M059J (cell line): ENCODE data around the gene BMAL2. TPM values are rescaled to one million over a fixed set of nuclear protein-coding genes. Genes with fewer than 3 reads are reported as not detected.
A peak's percentile ranks its signal among the peaks of the same experiment; 100 is the strongest.

Source experiments
- DNase-seq: peaks from one replicate; pipeline ENCODE4 v3.0.0-alpha.2; 2012; ENCODE audit warnings: low read depth
- total RNA-seq: library from RNA; depleted of rRNA; stranded (reverse); fragments of >200 nt; shearing (Covaris generic); gene quantifications from 2 replicates; pipeline ENCODE4 v1.2.3, GENCODE V29; 2014; rRNA removed

Gene BMAL2
- total RNA-seq, 1 experiment from 2014 or later = 36.0 TPM

DNA sequence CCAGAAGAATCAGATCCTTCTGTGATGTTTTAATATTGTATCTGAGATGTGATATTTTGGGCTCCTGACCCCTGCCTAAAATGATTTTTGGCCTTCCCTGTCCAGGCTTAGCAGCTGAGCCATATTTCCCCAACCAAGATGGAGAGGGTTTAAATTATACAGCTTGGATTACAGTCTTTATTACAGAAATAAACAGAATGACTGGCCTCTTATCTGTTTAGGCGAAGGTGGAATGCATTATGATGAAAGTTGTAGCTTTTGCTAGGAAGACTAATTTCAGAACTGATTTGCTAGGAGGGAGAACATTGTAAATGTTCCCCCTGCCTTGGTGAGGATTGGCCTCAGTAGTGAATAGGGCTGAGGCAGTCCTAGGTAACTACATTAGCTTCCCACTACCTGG is 23.3 kb downstream of the BMAL2 start:
- no peak for DNase-seq

DNA sequence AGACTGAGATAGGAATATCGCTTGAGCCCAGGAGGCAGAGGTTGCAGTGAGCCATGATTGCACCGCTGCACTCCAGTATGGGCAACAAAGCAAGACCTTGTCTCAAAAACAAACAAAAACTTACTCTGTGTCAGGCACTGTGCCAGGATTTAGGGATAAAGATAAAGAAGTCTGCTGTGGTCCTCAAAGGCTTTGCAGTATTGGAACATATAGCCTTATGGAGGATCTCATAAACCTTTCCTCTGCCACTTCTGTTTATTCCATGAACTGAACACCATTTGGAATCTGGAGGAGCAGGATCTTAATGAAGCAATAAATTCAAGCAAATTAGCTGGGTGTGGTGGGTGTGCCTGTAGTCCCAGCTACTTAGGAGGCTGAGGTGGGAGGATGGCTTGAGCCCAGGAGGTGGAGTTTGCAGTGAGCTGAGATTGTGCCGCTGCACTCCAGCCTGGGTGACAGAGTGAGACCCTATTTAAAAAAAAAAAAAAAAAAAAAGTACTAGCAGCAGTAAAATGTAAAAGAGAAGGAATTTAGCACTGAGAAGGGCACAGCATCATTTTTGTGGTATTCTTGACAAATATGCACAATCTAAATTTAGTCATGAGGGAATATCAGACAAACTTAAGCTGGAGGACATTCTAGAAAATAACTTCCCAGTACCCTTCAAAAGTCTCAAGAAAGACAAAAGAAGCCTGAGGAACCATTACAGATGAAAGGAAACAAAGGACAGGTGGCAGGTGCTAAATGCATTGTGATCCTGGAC is 27.1 kb downstream of the BMAL2 start:
- peak; percentile 13 for DNase-seq

DNA sequence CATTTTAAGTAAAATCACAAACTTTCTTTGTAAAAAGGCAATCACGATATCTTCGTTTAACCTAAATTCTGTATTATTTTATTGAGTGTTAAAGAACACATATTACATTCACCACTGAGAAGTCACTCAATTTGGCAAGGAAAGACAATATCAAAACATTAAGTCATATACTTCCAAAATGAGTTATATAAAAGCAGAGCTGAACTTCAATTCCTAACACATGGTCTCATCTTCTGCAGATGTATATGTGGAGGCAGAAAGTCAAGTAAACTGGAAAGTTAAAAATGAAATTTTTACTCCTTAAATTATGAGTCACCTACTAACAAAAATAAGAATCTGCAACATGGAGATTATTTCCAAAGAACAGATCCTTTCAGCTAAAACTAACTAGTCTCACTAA is 28.7 kb downstream of the BMAL2 start:
- DNase-seq = no peak

DNA sequence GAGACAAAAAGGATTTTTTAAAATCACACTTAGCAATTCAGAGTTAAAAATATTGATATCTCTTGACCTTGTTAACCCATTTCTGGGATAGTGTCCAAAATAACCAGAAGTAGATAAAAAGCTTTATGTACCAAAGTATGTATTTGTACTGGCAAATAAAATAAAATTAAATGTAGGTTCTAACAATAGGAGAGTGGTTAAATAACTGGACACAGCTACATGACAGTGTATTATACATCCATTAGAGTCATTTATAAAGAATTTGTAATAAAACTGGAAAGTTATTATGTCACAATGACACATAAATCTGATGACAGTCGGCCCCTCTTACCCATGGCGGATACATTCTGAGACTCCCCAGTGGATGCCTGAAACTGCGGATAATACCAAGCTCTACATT is 34.0 kb downstream of the BMAL2 start:
- DNase-seq = no peak

DNA sequence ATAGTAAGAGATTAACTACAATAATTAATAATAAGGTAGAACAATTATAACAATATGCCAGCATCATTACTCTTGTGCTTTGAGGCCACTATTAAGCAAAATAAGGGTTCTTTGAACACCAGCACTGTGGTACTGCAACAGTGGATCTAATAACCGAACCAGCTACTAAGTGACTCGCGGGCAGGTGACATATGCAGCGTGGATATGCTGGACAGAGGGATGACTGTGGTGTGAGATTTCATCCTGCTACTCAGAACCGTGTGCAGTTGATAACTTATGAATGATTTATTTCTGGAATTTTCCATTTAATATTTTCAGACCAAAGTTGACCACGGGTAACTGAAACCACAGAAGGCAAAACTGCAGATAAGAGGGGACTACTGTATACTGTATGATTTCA is 34.4 kb downstream of the BMAL2 start:
- DNase-seq = no peak

DNA sequence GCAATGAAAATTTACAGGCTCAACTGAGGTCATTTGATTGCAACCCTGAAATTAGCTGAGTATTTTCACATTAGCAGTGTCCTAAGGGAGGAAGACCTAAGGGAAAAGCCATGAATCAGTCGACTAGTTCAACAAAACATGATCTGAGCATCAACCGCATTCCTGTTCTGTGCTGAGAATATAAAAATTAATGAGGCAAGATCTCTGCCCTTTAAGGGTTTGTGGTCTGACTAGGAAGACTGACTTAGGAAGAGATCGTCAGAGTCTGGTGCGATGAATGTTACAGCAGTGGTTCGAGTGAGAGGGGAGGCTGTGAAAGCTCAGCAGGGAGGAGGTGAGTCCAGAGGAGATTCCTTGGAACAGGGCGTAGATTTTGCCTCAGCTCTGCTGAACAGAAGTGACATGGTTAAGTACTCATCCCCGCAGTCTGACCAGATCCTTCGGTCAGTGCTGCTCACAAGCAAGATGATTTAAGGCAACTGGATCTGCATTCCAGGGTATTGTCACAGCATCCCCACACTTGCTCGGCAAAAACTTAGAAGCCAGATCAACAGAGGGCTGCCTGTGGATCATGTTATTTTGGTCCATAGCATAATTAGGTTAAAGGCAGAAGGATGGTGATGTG is 49.6 kb downstream of the BMAL2 start:
- DNase-seq = peak; percentile 29

Other genes with a start within 250 kb of the BMAL2 start
- gene STK38L, start 88.5 kb upstream of the BMAL2 start, total RNA-seq = 13.4 and 23.6 TPM in 2 replicates
- 1.6 TPM in 1 of 2 replicates, not detected in the other for gene SMCO2, start 113.9 kb downstream of the BMAL2 start, total RNA-seq
- gene PPFIBP1, start 191.4 kb downstream of the BMAL2 start, total RNA-seq = 25.3 and 45.4 TPM in 2 replicates